Endometrium (tissue), 2 donors: ENCODE results near the gene CDC14B.
"Not testable (repeated sequence)": the region's sequence is repeated elsewhere in the genome, so short reads cannot be mapped to it uniquely, and the experiment has no call there.

ENCODE experiments used
- FAIRE-seq: peaks from 2 replicates; lab custom pipeline; 2012; peaks lifted over from hg19 to GRCh38; lab: Jason Lieb, UNC
- donor health status: control.
- donor health status: control.

Gene CDC14B

DNA sequence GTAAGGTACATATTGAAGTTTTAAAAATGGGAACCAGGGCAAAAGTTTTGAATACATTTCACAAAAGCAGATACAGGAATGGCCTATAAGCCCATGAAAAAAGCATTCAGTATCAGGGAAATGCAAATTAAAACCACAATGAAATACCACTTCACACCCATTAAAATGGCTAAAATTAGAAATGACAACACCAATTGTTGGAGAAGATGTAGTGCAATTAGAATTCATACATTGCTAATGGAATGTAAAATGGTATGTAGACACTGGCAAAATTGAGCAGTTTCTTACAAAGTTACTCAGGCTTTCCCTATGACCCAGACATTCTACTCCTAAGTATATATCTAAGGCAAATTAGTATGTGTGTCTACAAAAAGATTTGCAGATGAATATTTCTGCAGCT is 34.2 kb downstream of the CDC14B start:
- no peak for FAIRE-seq

- not testable (repeated sequence) for FAIRE-seq
Measured at GRCh38 chr9:96582199-96582598, 37.4 kb downstream of the CDC14B start.

DNA sequence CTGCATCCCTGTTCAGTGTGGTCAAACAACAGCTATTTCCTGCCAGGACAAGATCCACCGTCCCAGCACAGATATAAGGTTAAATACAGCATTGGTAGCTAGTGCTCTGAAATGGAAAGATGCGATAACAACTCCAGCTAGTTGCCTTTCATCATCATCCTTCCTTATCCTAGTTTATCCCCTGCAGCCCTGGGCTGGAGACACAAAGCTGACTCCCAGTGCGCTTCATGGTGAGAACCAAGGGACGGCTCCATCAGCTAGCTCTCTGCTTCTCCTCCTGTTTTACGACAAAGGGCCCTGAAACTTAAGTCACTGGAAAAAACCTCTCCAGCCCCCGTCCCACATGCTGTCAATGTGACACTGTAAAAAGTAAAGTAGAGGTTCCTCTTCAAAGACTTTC is 37.9 kb downstream of the CDC14B start:
- FAIRE-seq = no peak

GRCh38 chr9:96581301-96581700 is 38.3 kb downstream of the CDC14B start:
- FAIRE-seq = no peak

DNA sequence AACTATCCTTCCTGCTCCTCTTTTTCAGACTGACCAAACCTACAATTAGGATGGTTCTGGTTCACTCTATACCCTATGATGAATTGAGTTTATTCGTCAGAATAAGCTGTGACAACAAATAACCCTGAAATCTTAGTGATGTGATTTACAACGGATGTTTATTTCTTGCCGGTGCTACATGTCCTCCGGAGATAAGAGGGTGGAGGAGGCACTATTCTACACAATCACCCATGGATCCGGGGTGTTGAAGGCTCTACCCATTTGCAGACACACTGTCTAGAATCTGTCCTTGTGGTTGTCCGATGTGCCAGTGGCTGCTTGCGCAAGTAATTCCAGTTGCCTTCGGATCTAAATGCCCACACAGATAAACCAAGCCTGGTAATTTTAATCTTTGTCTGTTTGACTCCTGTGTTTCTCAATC is 44.7 kb downstream of the CDC14B start:
- FAIRE-seq = no peak

- FAIRE-seq = no peak
Measured at GRCh38 chr9:96574455-96574854, 45.2 kb downstream of the CDC14B start.

DNA sequence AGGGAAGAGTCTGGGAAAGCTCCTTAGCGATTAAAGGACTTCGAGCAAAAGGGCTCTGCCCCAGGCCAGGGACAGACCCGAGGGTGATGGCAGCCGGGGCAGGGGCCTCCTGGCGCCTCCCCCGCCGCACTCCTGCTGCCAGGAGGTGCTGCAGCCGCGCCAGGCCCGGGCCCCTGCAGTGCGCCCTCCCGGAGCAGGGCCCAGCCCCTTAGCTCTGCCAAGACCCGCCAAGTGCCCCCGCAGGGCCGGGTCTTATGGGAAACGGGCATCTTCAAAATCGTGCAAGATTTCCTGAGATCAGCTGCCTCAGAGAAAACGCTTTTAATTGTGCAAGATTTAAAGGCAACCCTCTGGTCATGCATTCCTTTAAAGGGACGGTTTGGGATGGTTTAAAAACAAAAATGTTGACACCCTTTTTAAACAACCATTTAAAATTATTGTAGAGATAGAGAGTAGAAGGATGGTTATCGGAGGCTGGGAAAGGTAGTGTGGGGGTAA is 52.4 kb downstream of the CDC14B start:
- no peak for FAIRE-seq

DNA sequence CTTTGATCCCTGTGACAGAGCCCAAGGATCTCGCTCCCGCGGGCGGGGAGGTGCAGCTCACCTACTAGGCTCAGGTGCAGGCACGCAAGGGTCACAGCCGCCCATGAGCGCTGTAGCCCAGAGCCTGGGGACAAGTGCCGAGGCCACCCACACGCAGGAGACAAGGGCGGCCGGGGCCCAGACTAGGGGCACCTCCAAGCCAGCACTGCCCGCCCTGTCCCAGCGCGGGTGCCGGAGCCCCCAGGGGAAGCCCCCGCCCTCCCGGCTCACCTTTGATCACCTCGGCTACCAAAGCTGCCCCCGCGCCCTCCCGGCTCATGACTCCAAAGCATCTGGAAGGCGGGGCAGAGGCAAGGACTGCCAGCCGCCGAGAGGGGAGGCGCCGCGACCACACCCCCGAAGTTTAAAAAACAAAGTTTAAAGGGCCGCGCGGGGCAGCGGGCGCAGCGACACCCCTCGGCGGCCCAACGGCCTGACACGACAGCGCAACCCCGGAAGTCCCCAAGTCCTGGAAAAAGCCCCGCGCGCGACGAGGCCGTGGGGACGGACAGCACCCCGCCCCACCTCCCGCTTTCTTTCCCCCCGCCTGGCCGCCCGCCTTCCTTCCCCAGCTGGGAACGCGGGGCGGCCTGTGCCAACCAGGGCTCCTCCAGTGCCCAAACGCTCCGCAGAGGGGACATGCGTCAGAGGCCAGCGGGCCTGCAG is 53.0 kb downstream of the CDC14B start:
- no peak for FAIRE-seq

DNA sequence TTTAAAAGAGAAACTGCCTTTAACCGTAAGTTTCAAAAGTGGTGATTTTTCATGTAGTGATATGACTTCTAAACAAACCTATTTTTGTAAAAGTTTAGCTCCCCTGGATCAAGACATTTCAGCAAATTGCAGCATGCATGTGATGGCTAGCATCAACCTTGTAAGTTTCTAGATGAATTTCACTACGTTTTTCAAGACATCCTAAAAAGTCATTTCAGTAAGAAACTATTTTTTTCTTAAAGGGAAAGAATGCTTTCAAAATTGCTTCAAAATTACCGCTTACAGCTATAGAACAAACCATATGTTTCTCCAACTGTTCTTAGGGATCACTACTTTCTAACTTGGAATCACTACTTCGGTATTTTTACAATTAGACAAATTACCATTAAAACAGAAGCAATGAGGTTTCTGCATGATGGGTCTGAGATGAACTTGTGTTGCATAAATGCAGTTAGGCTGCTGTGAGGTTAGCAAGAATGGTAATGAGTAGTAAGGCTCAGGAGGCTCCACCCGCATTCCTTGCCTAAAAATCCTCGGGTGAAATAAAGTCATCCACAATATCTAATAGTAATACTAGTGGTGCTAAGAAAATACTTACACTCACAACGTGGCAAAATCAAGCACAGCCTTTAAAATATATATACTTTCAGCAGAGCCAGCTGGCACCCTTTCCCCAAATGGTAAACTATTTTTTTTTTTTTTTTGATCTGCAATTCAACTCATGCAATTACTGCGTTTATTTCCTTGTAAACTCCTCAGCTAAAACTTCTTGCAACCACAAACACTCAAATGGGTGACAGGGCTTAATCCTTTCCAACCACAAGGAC is 53.8 kb downstream of the CDC14B start:
- no peak for FAIRE-seq

DNA sequence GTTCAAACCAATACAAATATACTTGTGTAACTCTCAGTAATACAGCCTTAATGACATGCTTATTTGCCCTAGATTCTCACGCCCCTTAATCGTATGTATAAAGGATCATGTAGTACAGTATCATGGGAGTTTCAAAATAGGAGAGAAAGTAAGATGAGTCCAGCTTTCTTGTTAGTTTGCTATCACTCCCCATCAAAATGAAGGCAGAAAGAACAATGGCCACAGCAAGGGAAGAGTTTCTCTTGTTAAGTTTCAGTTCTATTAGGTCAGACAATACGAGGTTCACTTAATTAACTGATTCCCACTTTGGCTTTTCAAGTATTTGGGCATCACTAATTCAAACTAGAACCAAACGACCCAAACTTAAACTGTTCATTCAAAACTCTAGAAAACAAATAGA is 55.4 kb downstream of the CDC14B start:
- FAIRE-seq = no peak

DNA sequence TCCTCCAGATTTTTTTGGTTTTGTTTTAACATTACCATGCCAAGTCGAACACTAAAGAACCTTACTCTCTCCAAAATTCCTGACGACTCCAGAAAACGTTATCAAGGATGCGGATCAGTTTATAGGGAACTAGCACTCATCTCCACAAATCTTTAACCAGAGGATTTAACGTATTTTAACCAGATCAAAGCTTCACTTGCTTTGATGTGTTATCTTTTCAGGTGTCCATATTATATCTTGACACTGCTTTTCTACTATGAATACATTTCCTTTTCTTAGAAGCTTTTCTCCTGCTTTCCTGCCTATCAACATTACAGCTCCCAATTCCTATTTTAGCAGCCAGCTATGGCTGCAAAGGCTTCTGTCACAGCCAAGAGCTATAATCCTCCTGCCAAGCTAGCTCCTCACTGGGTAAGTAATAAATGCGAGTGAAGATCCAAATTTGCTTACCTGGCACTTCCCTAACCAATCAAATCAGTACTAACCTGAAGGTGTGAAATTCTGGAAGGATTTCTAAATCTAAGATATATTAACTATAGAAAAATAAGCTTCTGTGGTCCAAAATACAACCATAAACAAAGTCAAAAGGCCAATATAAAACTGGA is 60.2 kb downstream of the CDC14B start:
- no peak for FAIRE-seq

DNA sequence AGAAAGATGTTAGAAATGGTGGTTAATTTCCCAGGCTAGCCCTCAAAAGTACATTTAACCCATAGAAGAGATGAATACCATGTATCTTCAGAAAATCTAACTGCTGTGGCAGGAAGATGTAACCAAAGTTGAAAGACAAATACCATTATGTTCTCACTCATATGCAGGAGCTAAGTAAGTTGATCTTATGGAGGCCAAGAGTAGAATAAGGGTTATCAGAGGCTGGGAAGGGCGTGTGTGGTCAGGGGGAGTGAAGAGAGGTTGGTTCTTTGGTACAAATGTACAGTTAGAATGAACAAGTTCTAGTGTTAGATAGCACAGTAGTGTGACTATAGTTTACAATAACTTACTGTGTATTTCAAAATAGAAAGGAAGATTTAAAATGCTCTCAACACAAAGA is 61.7 kb downstream of the CDC14B start:
- FAIRE-seq = no peak

GRCh38 chr9:96556701-96557461 is 62.8 kb downstream of the CDC14B start:
- no peak for FAIRE-seq

DNA sequence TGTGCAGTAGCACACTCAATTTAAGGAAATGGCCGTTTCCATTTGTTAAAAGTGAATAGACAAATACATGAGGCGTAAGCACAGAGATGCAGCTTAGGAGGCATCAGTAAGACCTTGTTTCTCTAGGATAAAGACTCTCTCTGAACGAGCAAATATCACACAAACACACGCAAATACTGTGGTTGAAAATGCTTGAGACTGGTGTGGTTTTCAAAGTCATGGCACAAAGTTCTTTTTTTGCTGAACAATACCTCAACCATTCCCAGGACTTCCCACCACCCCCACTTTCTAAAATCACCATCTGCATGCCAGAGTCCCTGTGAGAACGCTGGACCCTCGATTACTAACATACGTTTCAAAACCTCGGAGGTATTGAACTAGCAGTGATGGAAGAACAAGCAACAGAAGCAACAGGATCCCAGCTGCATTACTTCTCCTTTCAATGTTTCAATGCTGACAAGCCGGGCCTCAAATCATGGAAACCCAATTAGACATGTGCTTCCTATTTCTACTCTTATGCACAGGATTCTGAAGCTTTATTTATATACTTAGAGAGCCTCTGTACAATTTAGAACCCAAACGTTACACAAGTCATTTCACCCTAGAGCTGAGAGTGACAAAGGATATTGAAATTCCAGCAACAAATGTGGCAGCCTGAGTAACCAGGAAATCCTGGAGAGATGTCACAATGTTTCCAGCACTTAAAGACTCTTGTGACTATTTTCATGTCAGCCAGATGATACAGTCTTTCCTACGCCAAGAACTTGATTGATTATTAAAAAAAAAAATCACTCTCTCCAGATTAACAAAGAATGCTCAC is 63.9 kb downstream of the CDC14B start:
- no peak for FAIRE-seq

- FAIRE-seq = no peak
Measured at GRCh38 chr9:96554801-96555566, 64.7 kb downstream of the CDC14B start.

GRCh38 chr9:96554326-96554725 is 65.3 kb downstream of the CDC14B start:
- FAIRE-seq = no peak

- no peak for FAIRE-seq
Measured at GRCh38 chr9:96553070-96553469, 66.6 kb downstream of the CDC14B start.

GRCh38 chr9:96551403-96551802 is 68.2 kb downstream of the CDC14B start:
- no peak for FAIRE-seq

- no peak for FAIRE-seq
Measured at GRCh38 chr9:96550659-96551058, 69.0 kb downstream of the CDC14B start.

DNA sequence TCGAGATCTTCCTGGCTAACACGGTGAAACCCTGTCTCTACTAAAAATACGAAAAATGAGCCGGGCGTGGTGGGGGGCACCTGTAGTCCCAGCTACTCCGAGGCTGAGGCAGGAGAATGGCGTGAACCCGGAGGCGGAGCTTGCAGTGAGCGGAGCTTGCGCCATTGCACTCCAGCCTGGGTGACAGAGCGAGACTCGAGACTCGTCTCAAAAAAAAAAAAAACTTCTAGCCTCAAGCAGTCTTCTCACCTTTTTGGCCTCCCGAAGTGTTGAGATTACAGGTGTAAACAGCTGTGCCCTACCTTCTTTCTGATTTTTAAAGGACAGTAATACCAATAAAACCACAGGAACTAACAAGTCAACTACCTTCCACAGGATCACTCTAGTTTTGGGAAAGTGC is 76.5 kb downstream of the CDC14B start:
- not testable (repeated sequence) for FAIRE-seq

DNA sequence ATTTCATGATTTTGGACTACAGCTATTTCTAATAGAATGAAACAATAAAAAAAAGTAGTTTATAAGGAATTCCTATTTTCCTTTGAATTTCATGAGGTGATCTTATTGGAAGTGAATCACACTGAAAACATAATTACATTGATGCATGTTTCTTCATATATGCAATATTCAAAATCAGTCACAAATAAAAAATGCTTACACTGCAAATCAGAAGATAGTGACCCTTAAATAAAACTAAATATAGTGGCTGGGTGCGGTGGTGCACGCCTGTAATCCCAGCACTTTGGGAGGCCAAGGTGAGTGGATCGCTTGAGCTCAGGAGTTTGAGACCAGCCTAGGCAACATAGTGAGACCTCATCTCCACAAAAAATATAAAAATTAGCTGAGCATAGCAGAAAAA is 79.5 kb downstream of the CDC14B start:
- FAIRE-seq = no peak
